Suprapubic skin (tissue), 4 donors: ENCODE data around the gene STARD9. TPM values are rescaled to one million over a fixed set of nuclear protein-coding genes. Genes with fewer than 3 reads are reported as not detected.
"Not testable (repeated sequence)": the region's sequence is repeated elsewhere in the genome, so short reads cannot be mapped to it uniquely, and the experiment has no call there.

Experiments
- DNase-seq, 2 donors: peaks; one replicate each; pipeline ENCODE4 v3.0.0-alpha.2; 2019; ENCODE audit warnings: low spot score in 2 of 2
- H3K27ac ChIP-seq: fragments of 200-600 bp; sonication (generic); one replicate; pipeline ENCODE4 v1.5.1; 2019
- H3K27me3 ChIP-seq: fragments of 200-600 bp; sonication (generic); one replicate; pipeline ENCODE4 v1.5.1; 2019
- H3K36me3 ChIP-seq: fragments of 200-600 bp; sonication (generic); one replicate; pipeline ENCODE4 v1.5.1; 2019
- H3K4me1 ChIP-seq: fragments of 200-600 bp; sonication (generic); one replicate; pipeline ENCODE4 v1.5.1; 2019
- H3K4me3 ChIP-seq: fragments of 200-600 bp; sonication (generic); one replicate; pipeline ENCODE4 v1.5.1; 2019; ENCODE audit warnings: mild to moderate bottlenecking
- H3K9me3 ChIP-seq: fragments of 200-600 bp; sonication (generic); one replicate; pipeline ENCODE4 v1.5.1; 2019
- CTCF ChIP-seq, 2 donors: fragments of 200-600 bp in 1 of 2; fragments of 450-650 bp in 1 of 2; sonication (generic) in 1 of 2; IDR thresholded peaks; one replicate each; pipeline ENCODE4 v1.5.1; 2016 to 2019; ENCODE audit warnings: antibody characterized with exemption in 2 of 2, mild to moderate bottlenecking in 1 of 2, moderate library complexity in 1 of 2
- EP300 ChIP-seq: sonication (generic); formaldehyde crosslinking; IDR thresholded peaks from one replicate; pipeline ENCODE4 v1.6.1; 2017; ENCODE audit warnings: antibody characterized with exemption
- POLR2A ChIP-seq, 2 donors: fragments of 450-650 bp; IDR thresholded peaks; one replicate each; pipeline ENCODE4 v1.6.1; 2017; ENCODE audit warnings: antibody characterized with exemption in 2 of 2, mild to moderate bottlenecking in 2 of 2, moderate library complexity in 2 of 2
- POLR2AphosphoS5 ChIP-seq, 3 donors: sonication (generic); formaldehyde crosslinking; IDR thresholded peaks; one replicate each; pipeline ENCODE4 v1.6.1; 2017; ENCODE audit warnings: antibody characterized with exemption in 3 of 3
- WGBS: methylation state at CpG from one replicate; pipeline ENCODE4 v1.1.5; 2018; 5-methylcytosine and 5-hydroxymethylcytosine counted together
- total RNA-seq, 4 donors: library from RNA; depleted of rRNA; stranded (reverse); fragments of >200 nt; gene quantifications; one replicate each; pipeline ENCODE4 v1.1.0, GENCODE V29; 2016

Gene STARD9
- total RNA-seq, 4 donors from 2014 or later: 5.0 to 24.6 (median 7.6) TPM

- H3K27ac ChIP-seq: no peak overlapping the region
- no peak for TF ChIP-seq CTCF (IDR thresholded peaks at IDR 0.05)
- no peak for TF ChIP-seq POLR2A (IDR thresholded peaks at IDR 0.05)
- no peak for TF ChIP-seq POLR2AphosphoS5 (IDR thresholded peaks at IDR 0.05)
- TF ChIP-seq EP300: no peak
- H3K9me3 ChIP-seq: peaks cover 2% of the 10 kb centered on the region
- H3K27me3 ChIP-seq: no peaks in the 10 kb centered on the region
- WGBS: 91% methylated on average over 1 of the region's 1 CpG
- H3K4me1 ChIP-seq: no peaks in the 10 kb centered on the region
- no peak overlapping the region for H3K4me3 ChIP-seq
- no peak for DNase-seq
- H3K36me3 ChIP-seq: peaks cover 31% of the 10 kb centered on the region
Observed at GRCh38 chr15:42749266-42749665, 173.9 kb downstream of the STARD9 start.

DNA sequence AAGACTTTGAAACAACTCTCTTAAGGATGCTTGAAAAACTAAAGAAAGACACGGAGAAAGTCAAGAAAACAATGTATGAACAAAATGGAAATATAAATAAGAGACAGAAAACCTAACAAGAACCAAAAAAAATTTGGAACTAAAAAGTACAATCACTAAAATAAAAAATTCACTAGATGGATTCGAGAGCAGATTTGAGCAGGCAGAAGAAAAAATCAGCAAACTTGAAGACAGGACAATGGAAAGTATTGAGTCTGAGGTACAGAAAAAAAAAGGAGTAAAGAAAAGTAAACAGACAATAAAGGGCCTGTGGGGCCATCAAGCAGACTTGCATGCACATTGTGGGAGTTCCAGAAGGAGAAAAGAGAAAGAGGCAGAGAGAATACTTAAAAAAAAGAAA is 174.9 kb downstream of the STARD9 start:
- H3K36me3 ChIP-seq: peaks cover 30% of the 10 kb centered on the region
- WGBS: 99% methylated on average over 2 of the region's 2 CpGs
- H3K4me3 ChIP-seq: no peak overlapping the region

DNA sequence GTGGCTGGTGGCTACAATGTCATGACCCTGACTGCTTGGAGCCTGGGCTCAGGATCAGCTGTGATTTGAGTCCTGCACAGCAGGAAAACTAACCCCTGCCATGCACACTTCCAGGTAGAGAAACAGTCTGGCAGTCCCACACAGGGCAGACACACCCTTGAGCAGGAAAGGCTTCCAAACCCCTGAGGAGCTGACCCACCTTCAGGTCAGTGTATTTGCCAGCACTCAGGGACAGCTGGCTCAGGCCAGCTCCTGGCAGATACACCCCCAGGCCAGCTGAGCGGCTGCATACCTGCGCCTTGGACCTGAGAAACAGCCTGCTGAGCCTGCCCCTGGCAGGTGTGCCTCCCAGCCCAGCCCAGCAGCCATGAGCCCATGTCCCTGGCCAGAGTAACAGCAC is 183.7 kb downstream of the STARD9 start:
- TF ChIP-seq CTCF (IDR thresholded peaks at IDR 0.05): no peak
- TF ChIP-seq EP300: no peak
- TF ChIP-seq POLR2A (IDR thresholded peaks at IDR 0.05): no peak
- no peak for TF ChIP-seq POLR2AphosphoS5 (IDR thresholded peaks at IDR 0.05)
- H3K36me3 ChIP-seq: peaks cover 2% of the 10 kb centered on the region
- no CpG with 5 or more reads among the region's 2 CpGs for WGBS
- H3K4me3 ChIP-seq: no peak overlapping the region
- peaks cover 11% of the 10 kb centered on the region for H3K9me3 ChIP-seq
- no peaks in the 10 kb centered on the region for H3K27me3 ChIP-seq
- no peak for DNase-seq
- no peaks in the 10 kb centered on the region for H3K4me1 ChIP-seq
- no peak overlapping the region for H3K27ac ChIP-seq

More for the DNA sequence above, 174.9 kb downstream of the STARD9 start:
- TF ChIP-seq POLR2A (IDR thresholded peaks at IDR 0.05): no peak
- no peak for TF ChIP-seq EP300
- no peak for TF ChIP-seq POLR2AphosphoS5 (IDR thresholded peaks at IDR 0.05)
- no peak overlapping the region for H3K27ac ChIP-seq
- H3K27me3 ChIP-seq: no peaks in the 10 kb centered on the region
- no peak for DNase-seq
- peaks cover 2% of the 10 kb centered on the region for H3K9me3 ChIP-seq
- H3K4me1 ChIP-seq: no peaks in the 10 kb centered on the region

- no peak overlapping the region for H3K27ac ChIP-seq
- DNase-seq: no peak
- no peaks in the 10 kb centered on the region for H3K27me3 ChIP-seq
- H3K4me3 ChIP-seq: no peak overlapping the region
- TF ChIP-seq POLR2AphosphoS5 (IDR thresholded peaks at IDR 0.05) (no peak), EP300 (no peak), CTCF (IDR thresholded peaks at IDR 0.05) (no peak), POLR2A (IDR thresholded peaks at IDR 0.05) (no peak)
- peaks cover 5% of the 10 kb centered on the region for H3K36me3 ChIP-seq
- peaks cover 11% of the 10 kb centered on the region for H3K9me3 ChIP-seq
- WGBS: 97% methylated on average over 1 of the region's 1 CpG
- no peaks in the 10 kb centered on the region for H3K4me1 ChIP-seq
Observed at GRCh38 chr15:42760759-42761158, 185.4 kb downstream of the STARD9 start.

- not testable (repeated sequence) for H3K27ac ChIP-seq, H3K4me3 ChIP-seq, H3K36me3 ChIP-seq, DNase-seq, H3K27me3 ChIP-seq, H3K4me1 ChIP-seq
- peaks cover 11% of the 10 kb centered on the region for H3K9me3 ChIP-seq
- WGBS: 97% methylated on average over 2 of the region's 2 CpGs
Observed at GRCh38 chr15:42761813-42762212, 186.4 kb downstream of the STARD9 start.

DNA sequence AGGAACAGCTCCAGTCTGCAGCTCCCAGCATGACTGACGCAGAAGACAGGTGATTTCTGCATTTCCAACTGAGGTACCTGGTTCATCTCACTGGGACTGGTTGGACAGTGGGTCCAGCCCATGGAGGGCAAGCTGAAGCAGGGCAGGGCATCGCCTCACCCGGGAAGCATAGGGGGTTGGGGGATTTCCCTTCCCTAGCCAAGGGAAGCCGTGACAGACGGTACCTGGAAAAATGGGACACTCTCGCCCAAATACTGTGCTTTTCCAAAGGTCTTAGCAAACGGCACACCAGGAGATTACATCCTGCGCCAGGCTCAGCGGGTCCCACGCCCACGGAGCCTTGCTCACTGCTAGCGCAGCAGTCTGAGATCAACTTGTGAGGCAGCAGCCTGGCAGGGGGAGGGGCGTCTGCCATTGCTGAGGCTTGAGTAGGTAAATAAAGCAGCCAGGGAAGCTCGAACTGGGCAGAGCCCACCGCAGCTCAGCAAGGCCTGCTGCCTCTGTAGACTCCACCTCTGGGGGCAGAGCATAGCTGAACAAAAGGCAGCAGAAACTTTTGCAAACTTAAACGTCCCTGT is 188.8 kb downstream of the STARD9 start:
- not testable (repeated sequence) for DNase-seq, H3K27me3 ChIP-seq, H3K4me1 ChIP-seq, H3K36me3 ChIP-seq, H3K27ac ChIP-seq, H3K4me3 ChIP-seq
- peaks cover 11% of the 10 kb centered on the region for H3K9me3 ChIP-seq
- 91% methylated on average over 13 of the region's 16 CpGs for WGBS

DNA sequence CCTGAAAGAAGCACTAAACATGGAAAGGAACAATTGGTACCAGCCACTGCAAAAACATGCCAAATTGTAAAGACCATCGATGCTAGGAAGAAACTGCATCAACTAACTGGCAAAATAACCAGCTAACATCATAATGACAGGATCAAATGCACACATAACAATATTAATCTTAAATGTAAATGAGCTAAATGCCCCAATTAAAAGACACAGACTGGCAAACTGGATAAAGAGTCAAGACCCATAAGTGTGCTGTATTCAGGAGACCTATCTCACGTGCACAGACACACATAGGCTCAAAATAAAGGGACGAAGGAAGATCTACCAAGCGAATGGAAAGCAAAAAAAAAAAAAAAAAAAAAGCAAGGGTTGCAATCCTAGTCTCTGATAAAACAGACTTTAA is 190.7 kb downstream of the STARD9 start:
- H3K27me3 ChIP-seq, DNase-seq, H3K27ac ChIP-seq, H3K9me3 ChIP-seq, H3K4me1 ChIP-seq, H3K4me3 ChIP-seq, H3K36me3 ChIP-seq: not testable (repeated sequence)
- 83% methylated on average over 4 of the region's 4 CpGs for WGBS

Other genes starting within 250 kb of the STARD9 start
- gene CAPN3, start 216.1 kb upstream of the STARD9 start, total RNA-seq: 100 to 1,000 TPM in 1 of 4 donors, 10 to 100 TPM in 3; 28.9 to 117 (median 50.1) TPM
- gene ZNF106, start 84.5 kb upstream of the STARD9 start, total RNA-seq: 10 to 100 TPM; 38.6 to 50.2 (median 49.2) TPM
- gene SNAP23, start 80.0 kb upstream of the STARD9 start, total RNA-seq: 10 to 100 TPM; 36.2 to 78.2 (median 50.3) TPM
- gene LRRC57, start 26.8 kb upstream of the STARD9 start, total RNA-seq: 10 to 100 TPM; 20.9 to 46.9 (median 31.8) TPM
- 10 to 100 TPM; 16.9 to 33.2 (median 19.2) TPM for gene HAUS2, start 26.8 kb upstream of the STARD9 start, total RNA-seq
- gene CDAN1, start 161.5 kb downstream of the STARD9 start, total RNA-seq: 10 to 100 TPM; 11.1 to 16.4 (median 15.0) TPM